Endothelial cell of umbilical vein (primary cell): Measurements from ENCODE around the gene NRDE2. TPM values are rescaled to one million over a fixed set of nuclear protein-coding genes. Genes with fewer than 3 reads are reported as not detected.

Source experiments
- BruUV-seq: library from RNA; stranded (reverse); fragments of 400-500 nt; replicated peaks from 2 replicates; lab custom pipeline; 2021; lab: Mats Ljungman, UMichigan
- CTCF ChIA-PET: fragments of 300-600, 350-600 bp; sonication (Branson Sonifier 250); formaldehyde crosslinking; loops from one replicate; lab custom pipeline; 2021; ENCODE audit warnings: antibody characterized with exemption, inconsistent platforms; lab: Charles Lee
- POLR2A ChIA-PET: fragments of 300-600, 350-600 bp; sonication (Branson Sonifier 250); formaldehyde crosslinking; loops from one replicate; lab custom pipeline; 2021; ENCODE audit warnings: antibody characterized with exemption, inconsistent platforms; lab: Charles Lee
- DNase-seq: peaks from one replicate; pipeline ENCODE4 v3.0.0-alpha.2; 2011; ENCODE audit warnings: low read depth, low spot score
- FAIRE-seq: peaks from 2 replicates; lab custom pipeline; 2011; peaks lifted over from hg19 to GRCh38; lab: Jason Lieb, UNC
- H2AFZ ChIP-seq: 2 replicates; pipeline ENCODE4 v1.6.0; 2012; ENCODE audit warnings: low read depth, low read length, control low read depth, inconsistent platforms
- H3K27ac ChIP-seq: 2 replicates; pipeline ENCODE4 v1.5.1; 2011; ENCODE audit warnings: low read depth, mild to moderate bottlenecking, control low read depth, low read length, moderate library complexity; ENCODE audit not compliant: insufficient read depth
- H3K27me3 ChIP-seq, 2 experiments: 2 replicates each; pipeline versions ENCODE4 v1.6.0 to v1.6.1; 2011; ENCODE audit warnings: low read length in 2 of 2, mixed read lengths in 1 of 2; ENCODE audit not compliant: control insufficient read depth in 2 of 2, insufficient read depth in 2 of 2
- H3K36me3 ChIP-seq, 2 experiments: 2 replicates in 1 of 2; 3 replicates in 1 of 2; pipeline ENCODE4 v1.5.1; 2011; ENCODE audit warnings: low read length in 2 of 2, mild to moderate bottlenecking in 1 of 2, moderate library complexity in 1 of 2; ENCODE audit not compliant: control insufficient read depth in 2 of 2, insufficient read depth in 2 of 2; ENCODE audit errors: extremely low read depth in 1 of 2
- H3K4me1 ChIP-seq: 3 replicates; pipeline ENCODE4 v1.5.1; 2011; ENCODE audit warnings: mild to moderate bottlenecking, low read length; ENCODE audit not compliant: control insufficient read depth, insufficient read depth; ENCODE audit errors: extremely low read depth
- H3K4me2 ChIP-seq: 2 replicates; pipeline ENCODE4 v1.6.1; 2011; ENCODE audit warnings: low read length, control low read depth, mixed read lengths; ENCODE audit not compliant: insufficient read depth
- H3K4me3 ChIP-seq, 3 experiments: fragments of 200-600 bp in 1 of 3; sonication (generic), shearing (Covaris generic) in 1 of 3; replicated peaks in 1 of 3; 2 replicates each; pipeline ENCODE4 v1.5.1; 2011 to 2016; ENCODE audit warnings: control low read depth in 3 of 3, low read length in 3 of 3, mild to moderate bottlenecking in 2 of 3, inconsistent platforms in 1 of 3, low read depth in 1 of 3, moderate library complexity in 1 of 3; ENCODE audit not compliant: insufficient read depth in 1 of 3
- H3K79me2 ChIP-seq: 2 replicates; pipeline ENCODE4 v1.6.0; 2012; ENCODE audit warnings: low read length, inconsistent platforms; ENCODE audit not compliant: control insufficient read depth, insufficient read depth
- H3K9ac ChIP-seq: replicated peaks from 2 replicates; pipeline ENCODE3; 2011; ENCODE audit warnings: low read length, control low read depth; ENCODE audit not compliant: insufficient read depth; ENCODE audit errors: extremely low read depth
- H3K9me1 ChIP-seq: replicated peaks from 3 replicates; pipeline ENCODE4 v1.6.0; 2011; ENCODE audit warnings: mild to moderate bottlenecking, low read length; ENCODE audit not compliant: control insufficient read depth, insufficient read depth; ENCODE audit errors: extremely low read depth
- H3K9me3 ChIP-seq: replicated peaks from 2 replicates; pipeline ENCODE4 v1.5.1; 2012; ENCODE audit warnings: low read length, inconsistent platforms; ENCODE audit not compliant: control insufficient read depth, insufficient read depth
- H4K20me1 ChIP-seq: replicated peaks from 2 replicates; pipeline ENCODE3; 2011; ENCODE audit warnings: mild to moderate bottlenecking, low read length; ENCODE audit not compliant: control insufficient read depth, insufficient read depth; ENCODE audit errors: extremely low read depth
- EZH2 ChIP-seq: IDR thresholded peaks from 2 replicates; pipeline ENCODE4 v1.6.1; 2012; ENCODE audit warnings: borderline replicate concordance, low read depth, mild to moderate bottlenecking, moderate library complexity, low read length, inconsistent platforms; ENCODE audit not compliant: severe bottlenecking
- FOS ChIP-seq: IDR thresholded peaks from 2 replicates; pipeline ENCODE4 v1.6.1; 2011; ENCODE audit warnings: mild to moderate bottlenecking, low read length, moderate library complexity, borderline replicate concordance; ENCODE audit not compliant: insufficient read depth
- GATA2 ChIP-seq: IDR thresholded peaks from 2 replicates; pipeline ENCODE4 v1.7.0; 2011; ENCODE audit warnings: low read depth, mild to moderate bottlenecking, moderate library complexity, mixed read lengths, low read length; ENCODE audit not compliant: insufficient read length, insufficient read depth
- JUN ChIP-seq: IDR thresholded peaks from 2 replicates; pipeline ENCODE4 v1.6.1; 2011; ENCODE audit warnings: borderline replicate concordance, low read depth; ENCODE audit not compliant: insufficient read length, insufficient read depth
- MYC ChIP-seq: IDR thresholded peaks from one replicate; pipeline ENCODE4 v1.6.1; 2011; ENCODE audit warnings: mild to moderate bottlenecking, low read depth, low read length
- POLR2A ChIP-seq: IDR thresholded peaks from 2 replicates; pipeline ENCODE4 v1.6.1; 2012; ENCODE audit warnings: low read depth, mild to moderate bottlenecking, control low read depth, low read length
- POLR2AphosphoS5 ChIP-seq: IDR thresholded peaks from 2 replicates; pipeline ENCODE4 v1.6.1; 2012; ENCODE audit warnings: low read depth, mild to moderate bottlenecking, control low read depth, low read length, moderate library complexity; ENCODE audit not compliant: insufficient read depth
- dilution Hi-C: fragments of 300-500 bp; cut with MboI; formaldehyde crosslinking; loops from one replicate; pipeline ENCODE4 v1.15.0; 2019; ENCODE audit warnings: low sequenced_read_pairs; ENCODE audit not compliant: extremely low pct_ligation_motif_present
- intact Hi-C: fragments of 100-400 bp; cut with micrococcal nuclease; formaldehyde crosslinking; loops from one replicate; pipeline ENCODE4 v1.10.0; 2022
- polyA plus RNA-seq, 4 experiments: library from polyadenylated mRNA; depleted of rRNA in 3 of 4; stranded (reverse) in 3 of 4; unstranded in 1 of 4; fragments of >200 nt; gene quantifications; 2 replicates each; pipeline versions ENCODE4 v1.2.1 to v1.2.3, GENCODE V29; 2011 to 2012; ENCODE audit warnings: missing spikeins in 1 of 4
- total RNA-seq: library from RNA; stranded (reverse); gene quantifications from 2 replicates; pipeline ENCODE4 v1.2.3, GENCODE V29; 2021
- TF ChIP-seq, protein P1 (sequence below): IDR thresholded peaks from 2 replicates; pipeline ENCODE4 v1.6.1; 2011; ENCODE audit not compliant: insufficient read depth, insufficient read length
- TF ChIP-seq, protein P2 (sequence below), 2 donors: IDR thresholded peaks; 1 replicate in 1 of 2; 2 replicates in 1 of 2; pipeline ENCODE4 v1.5.1; 2011; ENCODE audit warnings: low read length in 2 of 2, mild to moderate bottlenecking in 2 of 2, moderate library complexity in 2 of 2, control low read depth in 1 of 2, inconsistent platforms in 1 of 2, low read depth in 1 of 2; ENCODE audit not compliant: insufficient read depth in 1 of 2; ENCODE audit errors: extremely low read depth in 1 of 2

Gene NRDE2
- total and polyA plus RNA-seq, 2 donors (not counting 3 experiments of a cell fraction or from before 2014, with no cell fraction given) = 8.5 to 22.1 TPM

GRCh38 chr14:90374813-90375212 lies 43.1 kb upstream of the NRDE2 start:
- ChIA-PET POLR2A (no interaction called here), CTCF (interaction anchor here (1.3 to 1.4 kb wide), 3 partner anchors 12 to 86 kb away, joined by 3 to 4 read pairs (median 3); no protein-coding TSS in a partner anchor)
- H3K27ac ChIP-seq = no peak overlapping the region
- dilution Hi-C loops = no loop called here
- no peaks in the 10 kb centered on the region for H3K4me1 ChIP-seq
- H3K4me3 ChIP-seq = no peak overlapping the region
- TF ChIP-seq MYC (no peak), POLR2A (no peak), EZH2 (no peak), GATA2 (no peak), POLR2AphosphoS5 (no peak), JUN (no peak), FOS (no peak)
- TF ChIP-seq, protein P1, sequence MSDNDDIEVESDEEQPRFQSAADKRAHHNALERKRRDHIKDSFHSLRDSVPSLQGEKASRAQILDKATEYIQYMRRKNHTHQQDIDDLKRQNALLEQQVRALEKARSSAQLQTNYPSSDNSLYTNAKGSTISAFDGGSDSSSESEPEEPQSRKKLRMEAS = no peak
- TF ChIP-seq, protein P2, sequence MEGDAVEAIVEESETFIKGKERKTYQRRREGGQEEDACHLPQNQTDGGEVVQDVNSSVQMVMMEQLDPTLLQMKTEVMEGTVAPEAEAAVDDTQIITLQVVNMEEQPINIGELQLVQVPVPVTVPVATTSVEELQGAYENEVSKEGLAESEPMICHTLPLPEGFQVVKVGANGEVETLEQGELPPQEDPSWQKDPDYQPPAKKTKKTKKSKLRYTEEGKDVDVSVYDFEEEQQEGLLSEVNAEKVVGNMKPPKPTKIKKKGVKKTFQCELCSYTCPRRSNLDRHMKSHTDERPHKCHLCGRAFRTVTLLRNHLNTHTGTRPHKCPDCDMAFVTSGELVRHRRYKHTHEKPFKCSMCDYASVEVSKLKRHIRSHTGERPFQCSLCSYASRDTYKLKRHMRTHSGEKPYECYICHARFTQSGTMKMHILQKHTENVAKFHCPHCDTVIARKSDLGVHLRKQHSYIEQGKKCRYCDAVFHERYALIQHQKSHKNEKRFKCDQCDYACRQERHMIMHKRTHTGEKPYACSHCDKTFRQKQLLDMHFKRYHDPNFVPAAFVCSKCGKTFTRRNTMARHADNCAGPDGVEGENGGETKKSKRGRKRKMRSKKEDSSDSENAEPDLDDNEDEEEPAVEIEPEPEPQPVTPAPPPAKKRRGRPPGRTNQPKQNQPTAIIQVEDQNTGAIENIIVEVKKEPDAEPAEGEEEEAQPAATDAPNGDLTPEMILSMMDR (IDR thresholded peaks at IDR 0.05; ENCODE audit: extremely low read depth in 1 of 2, insufficient read depth in 1 of 2, low read depth in 1 of 2, low read length in 2 of 2) = no peak
- DNase-seq (no peak), FAIRE-seq (no peak)
- H3K9me3 ChIP-seq = no peaks in the 10 kb centered on the region
- H3K79me2 ChIP-seq = no peaks in the 10 kb centered on the region
- no peaks in the 10 kb centered on the region for H3K27me3 ChIP-seq
- BruUV-seq = no TSS peak
- no peaks in the 10 kb centered on the region for H4K20me1 ChIP-seq
- intact Hi-C loops = no loop called here
- no peaks in the 10 kb centered on the region for H3K36me3 ChIP-seq
- H3K9ac ChIP-seq = no peak overlapping the region
- no peaks in the 10 kb centered on the region for H3K9me1 ChIP-seq
- no peak overlapping the region for H3K4me2 ChIP-seq
- H2AFZ ChIP-seq = no peak overlapping the region
